Measurements from ENCODE around the gene NDUFA11. TPM values are rescaled to one million over a fixed set of nuclear protein-coding genes. Genes with fewer than 3 reads are reported as not detected.

Gene NDUFA11
- polyA plus RNA-seq, 3 donors: 188 to 552 (median 396) TPM

DNA sequence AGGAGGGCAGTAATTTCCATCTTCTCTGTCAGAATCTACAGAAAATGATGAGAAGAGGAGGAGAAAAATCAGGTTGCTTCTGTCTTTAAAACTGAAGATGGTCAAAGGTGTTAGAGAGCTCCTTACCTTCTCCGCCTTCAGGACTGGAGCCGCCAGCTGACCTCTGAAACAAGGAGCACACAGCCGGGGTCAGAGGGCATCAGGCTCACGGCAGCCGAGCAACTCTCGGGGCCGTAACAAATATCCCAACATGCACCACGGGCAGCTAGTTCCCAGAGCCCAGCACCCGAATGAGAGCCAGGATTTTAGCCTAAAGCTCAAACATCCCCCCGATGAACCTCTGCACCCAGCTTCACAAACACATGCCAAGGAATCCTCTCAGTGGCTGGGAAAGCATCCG, 38.1 kb upstream of the NDUFA11 start:
- Mint-ChIP-seq H3K4me3 (no peak overlapping the region), H3K27me3 (ENCODE audit: low read depth in 3 of 3) (peaks cover 0 to 2% (median 1%) of the 10 kb centered on the region in 3 donors), H3K9me3 (no peaks in the 10 kb centered on the region), H3K27ac (peak overlapping the region in 1 of 7 donors; percentile 61), H3K36me3 (peaks cover 61 to 79% of the 10 kb centered on the region in 2 donors), H3K4me1 (peaks cover 4% of the 10 kb centered on the region)
- DNase-seq: no peak
- H3K27ac ChIP-seq (ENCODE audit: low read depth in 1 of 2, low read length in 2 of 2): no peak overlapping the region
- no peaks in the 10 kb centered on the region for H3K9me3 ChIP-seq (replicated peaks in 1 of 2; ENCODE audit: control insufficient read depth in 1 of 2, insufficient read depth in 1 of 2, low read length in 2 of 2)
- no peak overlapping the region for H3K9ac ChIP-seq (ENCODE audit: insufficient read depth, low read length, poor library complexity, severe bottlenecking)
- peaks cover 44 to 75% of the 10 kb centered on the region in 2 donors for H3K36me3 ChIP-seq (replicated peaks in 1 of 2; ENCODE audit: control insufficient read depth in 1 of 2, insufficient read depth in 2 of 2, low read length in 2 of 2)
- H3K4me2 ChIP-seq (replicated peaks; ENCODE audit: extremely low read depth, low read length, poor library complexity, severe bottlenecking): no peak overlapping the region
- H2AFZ ChIP-seq (ENCODE audit: insufficient read depth, low read depth, low read length, poor library complexity, severe bottlenecking): no peak overlapping the region
- TF ChIP-seq, protein P1, sequence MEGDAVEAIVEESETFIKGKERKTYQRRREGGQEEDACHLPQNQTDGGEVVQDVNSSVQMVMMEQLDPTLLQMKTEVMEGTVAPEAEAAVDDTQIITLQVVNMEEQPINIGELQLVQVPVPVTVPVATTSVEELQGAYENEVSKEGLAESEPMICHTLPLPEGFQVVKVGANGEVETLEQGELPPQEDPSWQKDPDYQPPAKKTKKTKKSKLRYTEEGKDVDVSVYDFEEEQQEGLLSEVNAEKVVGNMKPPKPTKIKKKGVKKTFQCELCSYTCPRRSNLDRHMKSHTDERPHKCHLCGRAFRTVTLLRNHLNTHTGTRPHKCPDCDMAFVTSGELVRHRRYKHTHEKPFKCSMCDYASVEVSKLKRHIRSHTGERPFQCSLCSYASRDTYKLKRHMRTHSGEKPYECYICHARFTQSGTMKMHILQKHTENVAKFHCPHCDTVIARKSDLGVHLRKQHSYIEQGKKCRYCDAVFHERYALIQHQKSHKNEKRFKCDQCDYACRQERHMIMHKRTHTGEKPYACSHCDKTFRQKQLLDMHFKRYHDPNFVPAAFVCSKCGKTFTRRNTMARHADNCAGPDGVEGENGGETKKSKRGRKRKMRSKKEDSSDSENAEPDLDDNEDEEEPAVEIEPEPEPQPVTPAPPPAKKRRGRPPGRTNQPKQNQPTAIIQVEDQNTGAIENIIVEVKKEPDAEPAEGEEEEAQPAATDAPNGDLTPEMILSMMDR (IDR thresholded peaks at IDR 0.05): no peak
- intact Hi-C loops (cut with micrococcal nuclease): no loop called here
- no peaks in the 10 kb centered on the region for H3K27me3 ChIP-seq (ENCODE audit: control insufficient read depth in 2 of 2, insufficient read depth in 2 of 2, low read length in 2 of 2)
- WGBS (ENCODE audit: insufficient coverage): 99% methylated on average over 11 of the region's 11 CpGs
- peaks cover 4% of the 10 kb centered on the region in 2 donors for H3K4me1 ChIP-seq (ENCODE audit: control insufficient read depth in 1 of 2, insufficient read depth in 2 of 2, low read length in 2 of 2)
- no peak overlapping the region for H3K4me3 ChIP-seq (replicated peaks in 1 of 3; ENCODE audit: low read depth in 2 of 3, low read length in 3 of 3)
- H4K20me1 ChIP-seq (ENCODE audit: insufficient read depth, low read length): peaks cover 72% of the 10 kb centered on the region
- peaks cover 52% of the 10 kb centered on the region for H3K79me2 ChIP-seq (ENCODE audit: insufficient read depth, low read length)

DNA sequence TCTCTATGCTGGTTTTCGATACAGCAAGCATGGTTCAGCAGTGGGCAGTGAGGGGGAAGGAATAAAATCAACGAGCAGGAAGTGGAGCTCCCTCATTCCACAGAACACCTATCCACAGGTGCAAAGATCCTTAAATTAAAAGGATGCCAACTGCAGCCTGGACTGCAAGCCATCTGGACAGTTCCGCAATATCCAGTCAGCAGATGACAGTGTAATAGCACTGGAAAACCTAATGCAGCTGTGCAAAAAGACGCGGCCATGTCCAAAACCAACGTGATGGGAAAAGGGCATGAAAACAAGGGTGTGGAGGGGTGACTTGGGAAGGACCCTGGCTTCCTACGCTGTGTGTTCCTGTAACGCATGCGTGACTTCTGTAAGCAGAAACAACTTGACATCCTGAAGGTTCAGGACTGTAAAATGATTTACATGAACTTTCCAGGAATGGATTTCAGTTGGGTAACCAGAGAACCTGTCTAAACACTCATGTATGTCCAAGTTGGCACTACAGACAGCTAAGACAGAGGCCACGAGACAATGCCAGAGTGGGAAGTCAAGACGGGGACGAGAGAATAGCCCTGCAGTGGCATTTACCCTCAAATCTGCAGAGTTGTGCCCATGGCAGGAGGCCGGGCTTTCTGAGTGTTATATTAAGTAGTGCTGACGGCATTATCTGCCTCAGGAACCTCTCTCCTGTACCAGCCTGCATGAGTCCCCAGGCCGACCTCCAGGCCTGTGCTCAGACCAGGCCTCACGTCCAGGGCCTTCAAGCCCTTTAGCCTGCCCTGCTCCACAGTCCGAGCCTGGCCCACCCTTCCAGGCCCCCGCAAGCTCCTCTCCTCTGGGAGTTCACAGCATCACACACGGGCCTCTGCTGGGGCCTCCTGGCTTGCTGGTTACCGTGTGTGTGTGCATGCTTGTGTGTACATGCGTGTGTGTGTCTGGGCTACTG, 36.9 kb upstream of the NDUFA11 start:
- H3K9me3 ChIP-seq (replicated peaks in 1 of 2; ENCODE audit: control insufficient read depth in 1 of 2, insufficient read depth in 1 of 2, low read length in 2 of 2): no peaks in the 10 kb centered on the region
- H3K9ac ChIP-seq (ENCODE audit: insufficient read depth, low read length, poor library complexity, severe bottlenecking): no peak overlapping the region
- peaks cover 65 to 82% of the 10 kb centered on the region in 2 donors for H3K36me3 Mint-ChIP-seq
- H4K20me1 ChIP-seq (ENCODE audit: insufficient read depth, low read length): peaks cover 65% of the 10 kb centered on the region
- TF ChIP-seq, protein P1 (IDR thresholded peaks at IDR 0.05): no peak
- H3K27me3 ChIP-seq (ENCODE audit: control insufficient read depth in 2 of 2, insufficient read depth in 2 of 2, low read length in 2 of 2): no peaks in the 10 kb centered on the region
- no peaks in the 10 kb centered on the region for H3K4me1 Mint-ChIP-seq
- peaks cover 0 to 4% (median 2%) of the 10 kb centered on the region in 3 donors for H3K27me3 Mint-ChIP-seq (ENCODE audit: low read depth in 3 of 3)
- H2AFZ ChIP-seq (ENCODE audit: insufficient read depth, low read depth, low read length, poor library complexity, severe bottlenecking): no peak overlapping the region
- no peaks in the 10 kb centered on the region for H3K4me1 ChIP-seq (ENCODE audit: control insufficient read depth in 1 of 2, insufficient read depth in 2 of 2, low read length in 2 of 2)
- DNase-seq: no peak
- peaks cover 40% of the 10 kb centered on the region for H3K79me2 ChIP-seq (ENCODE audit: insufficient read depth, low read length)
- no peak overlapping the region for H3K27ac ChIP-seq (ENCODE audit: low read depth in 1 of 2, low read length in 2 of 2)
- peaks cover 49 to 80% of the 10 kb centered on the region in 2 donors for H3K36me3 ChIP-seq (replicated peaks in 1 of 2; ENCODE audit: control insufficient read depth in 1 of 2, insufficient read depth in 2 of 2, low read length in 2 of 2)
- intact Hi-C loops (cut with micrococcal nuclease): no loop called here
- no peak overlapping the region for H3K4me2 ChIP-seq (replicated peaks; ENCODE audit: extremely low read depth, low read length, poor library complexity, severe bottlenecking)
- H3K9me3 Mint-ChIP-seq: no peaks in the 10 kb centered on the region
- WGBS (ENCODE audit: insufficient coverage): over 99% methylated on average over 12 of the region's 21 CpGs
- H3K4me3 ChIP-seq (replicated peaks in 1 of 3; ENCODE audit: low read depth in 2 of 3, low read length in 3 of 3): no peak overlapping the region
- no peak overlapping the region for H3K4me3 Mint-ChIP-seq
- H3K27ac Mint-ChIP-seq: peak overlapping the region in 2 of 7 donors; percentile 4 to 72
